ENCODE data around the gene FRAT2.

The FRAT2 gene

DNA sequence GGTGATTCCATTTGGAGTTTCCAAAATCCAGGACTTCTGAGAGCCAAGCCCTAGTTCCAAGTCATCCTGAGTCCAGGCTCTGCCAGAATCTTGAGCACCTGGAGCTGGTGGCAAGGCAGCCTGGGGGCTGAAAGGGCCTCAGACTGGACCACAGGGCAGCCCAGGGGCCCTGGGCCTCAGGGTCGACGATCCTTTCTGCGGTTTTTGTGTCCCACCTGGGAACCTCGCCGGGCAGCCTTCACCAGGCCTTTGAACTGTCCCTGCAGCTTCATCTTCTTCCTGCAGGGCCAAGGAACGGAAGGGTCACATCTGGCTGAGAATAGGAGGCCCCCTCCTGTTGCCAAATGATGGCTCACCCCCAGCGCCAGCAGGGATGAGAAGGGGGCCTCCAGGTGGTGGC is 22.4 kb upstream of the FRAT2 start:
- Histone ChIP-seq H3K27ac (ENCODE audit: low read depth, low read length) (no peak overlapping the region), H3K9me2 (replicated peaks; ENCODE audit: control insufficient read depth, low read length) (no peaks in the 10 kb centered on the region), H3K4me1 (ENCODE audit: control insufficient read depth, low read length) (no peaks in the 10 kb centered on the region), H4K20me1 (ENCODE audit: control insufficient read depth, insufficient read depth, low read depth, low read length) (no peaks in the 10 kb centered on the region), H3K36me3 (ENCODE audit: control insufficient read depth, low read length) (peaks cover 52% of the 10 kb centered on the region), H3K4me3 (ENCODE audit: low read length) (no peak overlapping the region), H3K9me3 (ENCODE audit: control insufficient read depth, insufficient read depth, low read length) (no peaks in the 10 kb centered on the region), H3K27me3 (ENCODE audit: control insufficient read depth, low read length) (no peaks in the 10 kb centered on the region), H3F3A (ENCODE audit: control insufficient read depth, insufficient read depth) (no peaks in the 10 kb centered on the region), H3K4me2 (ENCODE audit: low read length) (no peak overlapping the region), H3K79me2 (ENCODE audit: control insufficient read depth, low read length) (no peaks in the 10 kb centered on the region)
- TF ChIP-seq EZH2phosphoT487 (IDR thresholded peaks at IDR 0.05; ENCODE audit: borderline replicate concordance, low read length): no peak
- no peak for TF ChIP-seq CTCF (IDR thresholded peaks at IDR 0.05; ENCODE audit: low read depth, low read length, poor library complexity, severe bottlenecking)

DNA sequence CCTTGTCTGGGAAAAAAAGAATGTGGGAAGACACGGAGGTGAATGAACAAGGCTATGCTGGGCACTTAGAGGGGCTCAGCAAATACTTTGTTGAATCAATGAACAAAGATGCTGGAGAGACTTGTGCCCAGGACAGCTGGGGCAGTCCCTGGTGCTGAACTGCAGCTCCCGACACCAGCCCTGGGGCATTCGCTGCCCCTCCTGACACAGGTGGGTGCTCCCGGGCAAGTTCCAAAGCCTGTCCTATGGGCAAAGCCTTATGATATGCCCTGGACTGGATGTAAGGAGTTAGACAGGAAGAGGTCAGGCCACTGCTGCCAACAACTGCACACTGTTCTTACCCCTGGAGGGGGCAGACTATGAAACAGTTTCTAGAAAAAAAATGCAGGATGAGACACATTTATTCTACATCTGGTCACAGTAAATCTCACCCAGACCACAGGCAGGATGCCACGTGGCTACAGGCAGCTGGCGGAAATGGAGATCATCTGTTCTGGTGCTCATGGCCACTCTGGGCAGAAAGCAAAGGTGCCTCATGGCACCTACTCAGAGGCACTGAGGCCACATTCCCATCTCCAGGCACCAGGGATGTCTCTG is 21.9 kb upstream of the FRAT2 start:
- Histone ChIP-seq H3K27ac (ENCODE audit: low read depth, low read length) (no peak overlapping the region), H3K36me3 (ENCODE audit: control insufficient read depth, low read length) (peaks cover 52% of the 10 kb centered on the region), H3K4me1 (ENCODE audit: control insufficient read depth, low read length) (no peaks in the 10 kb centered on the region), H3K9me3 (ENCODE audit: control insufficient read depth, insufficient read depth, low read length) (no peaks in the 10 kb centered on the region), H3K9me2 (replicated peaks; ENCODE audit: control insufficient read depth, low read length) (no peaks in the 10 kb centered on the region), H3K4me3 (ENCODE audit: low read length) (no peak overlapping the region), H3F3A (ENCODE audit: control insufficient read depth, insufficient read depth) (no peaks in the 10 kb centered on the region), H3K4me2 (ENCODE audit: low read length) (no peak overlapping the region), H3K27me3 (ENCODE audit: control insufficient read depth, low read length) (no peaks in the 10 kb centered on the region), H4K20me1 (ENCODE audit: control insufficient read depth, insufficient read depth, low read depth, low read length) (no peaks in the 10 kb centered on the region), H3K79me2 (ENCODE audit: control insufficient read depth, low read length) (no peaks in the 10 kb centered on the region)
- TF ChIP-seq EZH2phosphoT487 (IDR thresholded peaks at IDR 0.05; ENCODE audit: borderline replicate concordance, low read length): no peak
- no peak for TF ChIP-seq CTCF (IDR thresholded peaks at IDR 0.05; ENCODE audit: low read depth, low read length, poor library complexity, severe bottlenecking)

- Histone ChIP-seq H3K4me1 (ENCODE audit: control insufficient read depth, low read length) (no peaks in the 10 kb centered on the region), H3K4me3 (ENCODE audit: low read length) (no peak overlapping the region), H3K36me3 (ENCODE audit: control insufficient read depth, low read length) (peaks cover 50% of the 10 kb centered on the region), H3K27ac (ENCODE audit: low read depth, low read length) (no peak overlapping the region), H3F3A (ENCODE audit: control insufficient read depth, insufficient read depth) (no peaks in the 10 kb centered on the region), H4K20me1 (ENCODE audit: control insufficient read depth, insufficient read depth, low read depth, low read length) (no peaks in the 10 kb centered on the region), H3K4me2 (ENCODE audit: low read length) (no peak overlapping the region), H3K27me3 (ENCODE audit: control insufficient read depth, low read length) (no peaks in the 10 kb centered on the region), H3K9me3 (ENCODE audit: control insufficient read depth, insufficient read depth, low read length) (no peaks in the 10 kb centered on the region), H3K9me2 (replicated peaks; ENCODE audit: control insufficient read depth, low read length) (no peaks in the 10 kb centered on the region), H3K79me2 (ENCODE audit: control insufficient read depth, low read length) (no peaks in the 10 kb centered on the region)
- peak; percentile 29 for TF ChIP-seq CTCF (IDR thresholded peaks at IDR 0.05; ENCODE audit: low read depth, low read length, poor library complexity, severe bottlenecking)
- no peak for TF ChIP-seq EZH2phosphoT487 (IDR thresholded peaks at IDR 0.05; ENCODE audit: borderline replicate concordance, low read length)
Observed at GRCh38 chr10:97355571-97355975, 21.0 kb upstream of the FRAT2 start.
